Activated naive CD4-positive, alpha-beta T cell treated with anti-CD3 and anti-CD28 coated beads for 36 hours (primary cell): ENCODE data around the gene CDK5R2. TPM values are rescaled to one million over a fixed set of nuclear protein-coding genes. Genes with fewer than 3 reads are reported as not detected.
"Not testable (repeated sequence)": the region's sequence is repeated elsewhere in the genome, so short reads cannot be mapped to it uniquely, and the experiment has no call there.

Source experiments
- CTCF ChIA-PET: fragments of 350-600 bp; sonication (Branson Sonifier 250); formaldehyde crosslinking; loops from one replicate; lab custom pipeline; 2021; ENCODE audit warnings: antibody characterized with exemption; lab: Charles Lee
- DNase-seq: peaks from one replicate; pipeline ENCODE4 v3.0.0-alpha.2; 2020
- H3K27ac Mint-ChIP-seq: one replicate; pipeline ENCODE4 v1.8.0; 2021; ENCODE audit warnings: mild to moderate bottlenecking, mixed read lengths
- H3K27me3 Mint-ChIP-seq: one replicate; pipeline ENCODE4 v1.8.0; 2021; ENCODE audit warnings: low read depth, mixed read lengths
- H3K36me3 Mint-ChIP-seq: one replicate; pipeline ENCODE4 v1.8.0; 2021; ENCODE audit warnings: low read depth, mixed read lengths
- H3K4me1 Mint-ChIP-seq: one replicate; pipeline ENCODE4 v1.8.0; 2021; ENCODE audit warnings: low read depth, mixed read lengths
- H3K4me3 Mint-ChIP-seq: one replicate; pipeline ENCODE4 v1.8.0; 2021; ENCODE audit warnings: mild to moderate bottlenecking, moderate library complexity, mixed read lengths
- H3K9me3 Mint-ChIP-seq: one replicate; pipeline ENCODE4 v1.8.0; 2021; ENCODE audit warnings: mixed read lengths
- intact Hi-C: fragments of 100-400 bp; cut with micrococcal nuclease; formaldehyde crosslinking; loops from one replicate; pipeline ENCODE4 v1.15.1; 2023
- total RNA-seq, 2 experiments: library from RNA; stranded (reverse); gene quantifications; one replicate each; pipeline ENCODE4 v1.2.3, GENCODE V29; 2021

CDK5R2 gene
- total RNA-seq, result not detected

GRCh38 chr2:218959141-218959731 lies at the start of gene CDK5R2:
TSS of gene CDK5R2 (plus strand) at chr2:218959666. CDS start at chr2:218959821, 155 bp downstream.
- CTCF ChIA-PET, result interaction anchor here (0.6 to 2.3 kb wide), 5 partner anchors 20 to 160 kb away, joined by 3 to 10 read pairs (median 4); no protein-coding TSS in a partner anchor
- intact Hi-C loops, result loop anchor here (1.0 kb wide), 1 partner anchor 50 kb away; no protein-coding TSS in a partner anchor
- H3K4me1 Mint-ChIP-seq, result peaks cover 18% of the 10 kb centered on the region
- H3K27ac Mint-ChIP-seq, result no peak within 1 kb of the TSS
- peak within 1 kb of the TSS; percentile 41 for H3K4me3 Mint-ChIP-seq
- H3K36me3 Mint-ChIP-seq, result no peaks in the 10 kb centered on the region
- peak; percentile 80 for DNase-seq
- H3K9me3 Mint-ChIP-seq, result no peaks in the 10 kb centered on the region
- peaks cover 69% of the 10 kb centered on the region for H3K27me3 Mint-ChIP-seq

- no peak overlapping the region for H3K27ac Mint-ChIP-seq
- peaks cover 8% of the 10 kb centered on the region for H3K4me1 Mint-ChIP-seq
- no peak for DNase-seq
- CTCF ChIA-PET, result interaction anchor here (0.9 to 3.3 kb wide), 5 partner anchors 12 to 69 kb away, joined by 3 to 32 read pairs (median 9); no protein-coding TSS in a partner anchor
- no peaks in the 10 kb centered on the region for H3K9me3 Mint-ChIP-seq
- H3K27me3 Mint-ChIP-seq, result peaks cover 11% of the 10 kb centered on the region
- H3K4me3 Mint-ChIP-seq, result no peak overlapping the region
- intact Hi-C loops, result no loop called here
- no peaks in the 10 kb centered on the region for H3K36me3 Mint-ChIP-seq
Observed at GRCh38 chr2:218910741-218911140, 48.7 kb upstream of the CDK5R2 start.

- no peaks in the 10 kb centered on the region for H3K4me1 Mint-ChIP-seq
- no peak for DNase-seq
- H3K4me3 Mint-ChIP-seq, result no peak overlapping the region
- CTCF ChIA-PET, result no interaction called here
- H3K36me3 Mint-ChIP-seq, result no peaks in the 10 kb centered on the region
- intact Hi-C loops, result no loop called here
- peaks cover 30% of the 10 kb centered on the region for H3K27me3 Mint-ChIP-seq
- peaks cover 4% of the 10 kb centered on the region for H3K9me3 Mint-ChIP-seq
- no peak overlapping the region for H3K27ac Mint-ChIP-seq
Observed at GRCh38 chr2:218920504-218920903, 39.0 kb upstream of the CDK5R2 start.

- no peak overlapping the region for H3K4me3 Mint-ChIP-seq
- H3K9me3 Mint-ChIP-seq, result peaks cover 4% of the 10 kb centered on the region
- intact Hi-C loops, result no loop called here
- H3K27ac Mint-ChIP-seq, result no peak overlapping the region
- H3K36me3 Mint-ChIP-seq, result no peaks in the 10 kb centered on the region
- no peak for DNase-seq
- H3K4me1 Mint-ChIP-seq, result no peaks in the 10 kb centered on the region
- peaks cover 35% of the 10 kb centered on the region for H3K27me3 Mint-ChIP-seq
- CTCF ChIA-PET, result interaction anchor here (1.1 kb wide), 1 partner anchor 48 kb away, joined by 3 read pairs; no protein-coding TSS in a partner anchor
Observed at GRCh38 chr2:218924757-218925156, 34.7 kb upstream of the CDK5R2 start.

GRCh38 chr2:218925434-218925833 lies 34.0 kb upstream of the CDK5R2 start:
- Mint-ChIP-seq H3K36me3 (no peaks in the 10 kb centered on the region), H3K4me3 (no peak overlapping the region), H3K27me3 (peaks cover 29% of the 10 kb centered on the region), H3K4me1 (no peaks in the 10 kb centered on the region), H3K27ac (no peak overlapping the region), H3K9me3 (peaks cover 4% of the 10 kb centered on the region)
- DNase-seq, result no peak
- intact Hi-C loops, result no loop called here
- CTCF ChIA-PET, result no interaction called here

GRCh38 chr2:218927422-218927821 lies 32.0 kb upstream of the CDK5R2 start:
- intact Hi-C loops, result no loop called here
- CTCF ChIA-PET, result interaction anchor here (1.0 kb wide), 1 partner anchor 51 kb away, joined by 4 read pairs; no protein-coding TSS in a partner anchor
- Mint-ChIP-seq H3K27ac (no peak overlapping the region), H3K9me3 (peaks cover 4% of the 10 kb centered on the region), H3K27me3 (peaks cover 28% of the 10 kb centered on the region), H3K36me3 (no peaks in the 10 kb centered on the region), H3K4me3 (no peak overlapping the region), H3K4me1 (no peaks in the 10 kb centered on the region)
- DNase-seq, result no peak

GRCh38 chr2:218927876-218928275 lies 31.6 kb upstream of the CDK5R2 start:
- CTCF ChIA-PET, result interaction anchor here (1.0 kb wide), 1 partner anchor 25 kb away, joined by 3 read pairs; no protein-coding TSS in a partner anchor
- Mint-ChIP-seq H3K27me3 (peaks cover 24% of the 10 kb centered on the region), H3K4me3 (no peak overlapping the region), H3K27ac (no peak overlapping the region), H3K36me3 (no peaks in the 10 kb centered on the region), H3K9me3 (peaks cover 4% of the 10 kb centered on the region), H3K4me1 (no peaks in the 10 kb centered on the region)
- DNase-seq, result no peak
- intact Hi-C loops, result no loop called here

- H3K4me3 Mint-ChIP-seq, CTCF ChIA-PET, H3K27ac Mint-ChIP-seq, H3K9me3 Mint-ChIP-seq, H3K4me1 Mint-ChIP-seq, DNase-seq, intact Hi-C loops, H3K36me3 Mint-ChIP-seq: not testable (repeated sequence)
- H3K27me3 Mint-ChIP-seq, result peaks cover 16% of the 10 kb centered on the region
Observed at GRCh38 chr2:218930488-218930887, 29.0 kb upstream of the CDK5R2 start.

- H3K36me3 Mint-ChIP-seq, H3K4me3 Mint-ChIP-seq, H3K9me3 Mint-ChIP-seq, H3K27ac Mint-ChIP-seq, DNase-seq, CTCF ChIA-PET, intact Hi-C loops, H3K4me1 Mint-ChIP-seq: not testable (repeated sequence)
- peaks cover 19% of the 10 kb centered on the region for H3K27me3 Mint-ChIP-seq
Observed at GRCh38 chr2:218931751-218932150, 27.7 kb upstream of the CDK5R2 start.

- H3K27me3 Mint-ChIP-seq, result peaks cover 15% of the 10 kb centered on the region
- H3K27ac Mint-ChIP-seq, result no peak overlapping the region
- no peak overlapping the region for H3K4me3 Mint-ChIP-seq
- CTCF ChIA-PET, result interaction anchor here (0.7 kb wide), 1 partner anchor 73 kb away, joined by 3 read pairs; no protein-coding TSS in a partner anchor
- intact Hi-C loops, result no loop called here
- no peak for DNase-seq
- H3K9me3 Mint-ChIP-seq, result no peaks in the 10 kb centered on the region
- peaks cover 1% of the 10 kb centered on the region for H3K36me3 Mint-ChIP-seq
- no peaks in the 10 kb centered on the region for H3K4me1 Mint-ChIP-seq
Observed at GRCh38 chr2:218944759-218945404, 14.6 kb upstream of the CDK5R2 start.

- Mint-ChIP-seq H3K27ac (no peak overlapping the region), H3K36me3 (no peaks in the 10 kb centered on the region), H3K9me3 (no peaks in the 10 kb centered on the region), H3K27me3 (peaks cover 17% of the 10 kb centered on the region), H3K4me3 (no peak overlapping the region), H3K4me1 (no peaks in the 10 kb centered on the region)
- intact Hi-C loops, result no loop called here
- DNase-seq, result no peak
- CTCF ChIA-PET, result interaction anchor here (1.5 kb wide), 1 partner anchor 33 kb away, joined by 5 read pairs; no protein-coding TSS in a partner anchor
Observed at GRCh38 chr2:218946621-218947020, 12.8 kb upstream of the CDK5R2 start.

- CTCF ChIA-PET, result interaction anchor here (0.6 to 0.7 kb wide), 2 partner anchors 8 to 124 kb away, joined by 3 to 4 read pairs; no protein-coding TSS in a partner anchor
- Mint-ChIP-seq H3K27ac (no peak overlapping the region), H3K4me1 (no peaks in the 10 kb centered on the region), H3K9me3 (no peaks in the 10 kb centered on the region), H3K36me3 (no peaks in the 10 kb centered on the region), H3K27me3 (peaks cover 22% of the 10 kb centered on the region), H3K4me3 (no peak overlapping the region)
- intact Hi-C loops, result no loop called here
- DNase-seq, result no peak
Observed at GRCh38 chr2:218952160-218952559, 7.3 kb upstream of the CDK5R2 start.
